CD4-positive, alpha-beta T cell treated with Interleukin-2 at 100 ng/mL for 4 hours (primary cell): ENCODE results near the gene ZSWIM2.
"Not testable (repeated sequence)": the region's sequence is repeated elsewhere in the genome, so short reads cannot be mapped to it uniquely, and the experiment has no call there.

ENCODE experiments used
- DNase-seq: peaks from one replicate; pipeline ENCODE4 v3.0.0-alpha.2; 2020; ENCODE audit warnings: low spot score

ZSWIM2 gene, protein sequence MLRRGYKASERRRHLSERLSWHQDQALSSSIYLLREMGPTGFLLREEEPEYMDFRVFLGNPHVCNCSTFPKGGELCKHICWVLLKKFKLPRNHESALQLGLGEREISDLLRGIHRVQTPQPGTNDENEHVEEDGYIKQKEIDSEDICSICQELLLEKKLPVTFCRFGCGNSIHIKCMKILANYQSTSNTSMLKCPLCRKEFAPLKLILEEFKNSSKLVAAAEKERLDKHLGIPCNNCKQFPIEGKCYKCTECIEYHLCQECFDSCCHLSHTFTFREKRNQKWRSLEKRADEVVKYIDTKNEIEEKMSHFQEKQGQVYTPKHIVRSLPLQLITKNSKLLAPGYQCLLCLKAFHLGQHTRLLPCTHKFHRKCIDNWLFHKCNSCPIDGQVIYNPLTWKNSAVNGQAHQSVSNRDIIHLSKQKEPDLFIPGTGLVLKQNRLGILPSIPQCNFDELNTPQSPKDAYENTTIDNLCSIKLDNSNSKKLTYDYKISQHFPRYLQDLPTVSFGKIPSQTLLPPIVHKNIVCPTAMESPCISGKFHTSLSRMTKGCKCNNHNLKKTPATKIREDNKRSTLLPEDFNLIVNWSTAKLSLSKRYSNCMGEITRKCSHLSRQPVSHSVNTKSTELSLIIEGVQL

DNA sequence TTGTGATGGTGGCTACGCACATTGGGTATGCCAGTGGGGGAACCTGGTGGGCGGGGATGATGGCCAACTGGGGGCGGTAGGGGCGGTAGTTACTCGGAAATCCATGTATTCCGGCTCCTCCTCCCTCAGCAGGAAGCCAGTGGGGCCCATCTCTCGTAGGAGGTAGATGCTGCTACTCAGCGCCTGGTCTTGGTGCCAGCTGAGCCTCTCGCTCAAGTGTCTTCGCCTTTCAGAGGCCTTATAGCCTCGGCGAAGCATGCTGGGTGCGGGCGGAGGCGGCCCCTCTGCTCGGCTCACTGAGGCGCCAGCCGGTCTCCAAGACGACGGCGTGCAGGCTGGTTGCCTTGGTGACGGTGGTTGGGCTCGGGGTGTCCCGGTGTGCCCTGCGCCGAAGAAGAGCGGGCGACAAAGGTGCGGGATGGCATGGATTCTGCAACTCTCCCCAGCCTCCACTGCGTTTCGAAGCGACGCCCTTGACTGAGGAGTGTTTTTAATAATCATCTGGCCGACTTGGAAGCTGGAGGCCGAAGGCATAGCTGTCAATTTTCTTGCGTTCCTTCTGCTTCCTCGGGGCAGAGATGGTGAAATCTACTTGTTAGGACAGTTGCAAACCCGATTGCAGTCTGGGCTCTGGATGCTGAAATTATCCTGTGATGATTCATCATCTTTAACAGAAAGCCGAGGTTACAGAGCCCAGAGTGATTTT is at the start of gene ZSWIM2:
Gene ZSWIM2, minus strand, starts transcription at position 298 of the 706 bp plus-strand sequence. Its CDS starts 40 bp downstream, at position 258.
- no peak for DNase-seq

DNA sequence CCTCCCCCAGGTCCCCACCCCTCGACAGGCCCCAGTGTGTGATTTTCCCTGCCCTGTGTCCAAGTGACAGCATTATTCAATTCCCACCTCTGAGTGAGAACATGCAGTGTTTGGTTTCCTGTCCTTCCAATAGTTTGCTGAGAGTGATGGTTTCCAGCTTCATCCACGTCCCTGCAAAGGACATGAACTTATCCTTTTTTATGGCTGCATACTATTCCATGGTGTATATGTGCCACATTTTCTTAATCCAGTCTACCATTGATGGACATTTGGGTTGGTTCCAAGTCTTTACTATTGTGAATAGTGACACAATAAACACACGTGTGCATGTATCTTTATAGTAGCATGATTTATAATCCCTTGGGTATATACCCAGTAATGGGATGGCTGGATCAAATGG is 47.2 kb upstream of the ZSWIM2 start:
- not testable (repeated sequence) for DNase-seq

DNA sequence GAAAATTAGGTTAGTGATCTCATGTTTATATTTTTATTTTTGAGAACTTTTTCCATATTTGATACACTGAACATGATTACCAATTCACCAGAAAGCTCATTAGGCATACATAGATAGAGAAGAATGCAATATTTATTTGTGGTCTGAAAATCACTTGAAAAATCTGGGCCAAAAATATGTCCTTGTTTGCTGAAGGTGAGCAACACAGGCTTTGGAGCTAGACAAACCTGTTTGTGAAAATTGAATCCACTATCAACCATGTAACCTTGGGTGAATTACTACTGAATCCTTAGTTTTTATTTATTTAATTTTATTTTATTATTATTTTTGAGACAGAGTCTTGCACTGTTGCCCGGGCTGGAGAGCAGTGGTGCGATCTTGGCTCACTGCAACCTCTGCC is 46.5 kb upstream of the ZSWIM2 start:
- DNase-seq = no peak

DNA sequence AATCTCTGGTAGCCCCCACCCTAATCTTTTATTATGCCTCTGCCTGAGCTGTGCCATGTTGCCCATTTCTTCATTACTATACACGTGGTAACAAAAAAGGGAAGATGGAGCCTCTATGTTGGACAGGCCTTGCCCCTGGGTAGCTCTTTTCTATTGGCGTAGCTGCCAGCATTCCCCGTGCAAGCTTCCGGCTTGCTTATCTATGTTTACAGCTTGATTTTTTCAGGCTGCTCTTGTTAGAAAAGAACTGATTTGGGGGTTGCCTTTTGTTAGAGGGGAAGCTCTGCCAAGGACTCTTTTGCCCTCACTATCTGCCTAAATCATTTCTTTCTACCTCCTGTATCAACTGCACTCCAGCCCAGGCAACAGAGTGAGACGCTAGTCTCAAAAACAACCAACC is 45.5 kb upstream of the ZSWIM2 start:
- no peak for DNase-seq

DNA sequence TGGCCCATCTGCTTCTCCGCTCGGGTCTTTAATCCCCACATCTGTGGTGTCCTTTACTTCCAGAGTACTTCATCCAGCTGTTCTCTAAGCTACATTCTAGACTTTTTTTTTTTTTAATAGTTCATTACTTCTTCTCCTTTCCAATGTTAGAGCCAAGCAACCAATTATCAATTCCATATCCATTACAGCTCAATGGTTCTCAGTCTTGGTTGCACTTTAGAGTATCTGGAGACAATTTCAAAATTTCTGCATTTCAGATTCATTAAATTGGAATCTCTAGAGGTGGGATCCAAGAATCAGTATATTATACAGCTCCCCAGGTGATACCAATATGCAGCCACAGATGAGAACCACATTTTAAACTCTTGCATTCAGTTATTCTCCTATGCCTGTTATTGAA is 43.9 kb upstream of the ZSWIM2 start:
- DNase-seq = no peak

DNA sequence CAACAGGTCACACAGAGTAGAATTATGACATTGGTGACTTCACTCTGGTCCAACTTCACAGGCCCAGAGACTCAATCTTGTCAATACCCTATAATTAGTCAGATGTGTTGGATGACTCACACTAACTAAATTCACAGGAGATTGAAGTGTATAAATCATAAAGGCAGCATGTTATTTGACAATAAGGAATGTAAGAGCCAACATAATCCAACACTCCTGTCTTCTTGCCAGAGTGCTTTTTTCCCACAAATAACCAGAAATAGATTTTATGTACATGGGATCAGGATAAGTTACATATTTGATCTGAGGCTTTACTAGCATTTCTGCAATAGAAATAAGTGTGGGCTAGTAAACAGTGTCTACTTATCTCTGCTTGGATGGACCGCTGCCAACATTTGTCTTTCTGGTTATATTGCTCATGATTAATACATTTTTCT is 42.2 kb upstream of the ZSWIM2 start:
- DNase-seq = no peak

DNA sequence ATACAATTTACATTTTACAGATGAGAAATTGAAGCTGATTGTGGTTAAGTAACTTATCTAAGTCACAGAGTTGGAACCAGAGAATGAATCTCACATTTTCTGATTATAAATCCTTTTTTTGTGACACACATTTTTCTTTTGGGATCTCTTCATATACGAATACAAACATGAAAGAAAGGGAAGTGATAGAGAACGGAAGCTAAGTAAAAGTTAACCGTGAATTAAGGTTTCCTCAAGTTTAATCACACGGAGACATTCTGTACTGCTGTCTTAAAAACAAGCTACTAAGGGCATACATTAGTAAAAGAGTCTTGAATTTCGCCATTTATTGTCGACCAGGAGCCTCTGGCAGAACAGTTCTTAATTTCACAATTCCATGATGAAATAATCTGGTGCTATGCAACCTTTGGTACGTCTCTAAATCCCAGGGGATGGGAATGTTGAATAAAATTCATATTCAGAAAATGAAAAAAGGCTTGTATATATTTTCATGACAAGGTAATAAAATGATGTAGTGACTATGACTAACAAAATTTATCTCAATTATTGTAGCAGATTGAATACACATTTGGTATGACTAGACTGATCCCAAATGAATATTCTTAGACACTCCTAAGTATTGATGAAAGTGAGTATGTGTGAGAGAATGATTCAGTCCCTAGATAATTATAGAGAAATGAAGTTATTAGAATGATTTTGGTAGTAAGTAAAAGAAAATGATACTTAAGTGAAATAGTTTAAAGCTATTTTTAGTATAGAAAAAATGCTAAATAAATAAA is 40.3 kb upstream of the ZSWIM2 start:
- DNase-seq = no peak

DNA sequence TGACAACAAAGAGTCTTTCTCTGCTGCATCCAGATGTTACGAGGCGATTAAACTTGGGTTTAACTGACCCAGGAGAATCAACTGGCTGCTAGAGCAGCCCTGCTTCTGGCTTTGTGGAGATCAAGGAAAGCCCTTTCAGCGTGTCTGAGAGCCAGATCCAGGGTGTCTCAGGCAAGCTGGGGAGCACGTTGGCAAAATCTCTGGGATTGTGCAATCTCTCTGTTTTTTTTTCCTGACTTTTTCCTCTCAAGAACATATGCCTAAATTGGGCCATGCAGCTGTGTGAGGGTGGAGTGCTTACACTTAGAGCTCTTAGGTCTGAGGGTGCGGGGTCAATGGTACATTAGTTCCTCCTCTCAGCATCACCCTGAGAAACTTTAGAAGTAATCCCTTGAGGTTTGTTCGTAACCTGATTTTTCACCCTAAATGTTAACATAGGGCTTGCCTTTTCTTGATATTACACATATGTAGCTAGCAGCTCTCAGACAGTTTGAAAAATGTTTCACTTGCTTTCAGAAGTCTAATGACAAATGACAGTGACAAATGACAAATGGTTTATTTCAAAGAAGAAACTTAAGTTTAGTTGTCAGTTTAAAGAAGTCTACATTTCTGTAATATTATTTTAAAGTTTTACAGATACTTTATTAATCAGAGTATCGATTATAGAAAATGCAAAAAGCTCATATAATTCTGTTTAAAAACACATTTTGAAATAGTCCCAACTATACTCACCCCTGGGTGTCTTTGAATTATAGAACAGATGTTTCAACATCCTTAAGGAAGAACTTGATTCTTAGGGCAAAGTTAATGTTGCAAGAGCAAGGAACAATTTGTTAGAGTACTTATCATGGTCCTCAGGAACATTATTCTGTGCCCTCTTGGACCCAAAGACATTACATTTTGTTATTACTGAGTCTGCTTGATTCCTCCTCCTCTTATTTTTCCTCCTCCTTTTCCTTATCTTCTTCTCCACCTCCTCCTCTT is 38.4 kb upstream of the ZSWIM2 start:
- DNase-seq = no peak

DNA sequence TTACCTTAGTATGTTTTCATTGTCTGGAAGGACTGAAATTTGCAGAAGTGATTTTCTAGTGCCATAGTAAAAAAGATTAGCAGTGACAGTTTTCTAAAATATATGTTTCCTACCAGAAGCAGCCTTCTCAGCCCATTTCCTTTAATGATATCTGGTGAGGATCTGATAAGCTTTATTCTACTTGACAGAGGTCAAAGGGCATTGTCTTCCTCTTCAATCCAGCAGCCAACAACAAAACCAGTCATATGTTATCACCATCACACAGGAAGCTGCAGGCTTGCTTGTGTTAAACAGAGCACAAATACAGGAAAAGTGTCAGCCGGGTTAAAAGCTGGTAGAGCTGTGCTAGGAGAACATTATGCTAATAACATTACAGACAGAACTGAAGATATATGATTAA is 35.6 kb upstream of the ZSWIM2 start:
- DNase-seq = no peak

DNA sequence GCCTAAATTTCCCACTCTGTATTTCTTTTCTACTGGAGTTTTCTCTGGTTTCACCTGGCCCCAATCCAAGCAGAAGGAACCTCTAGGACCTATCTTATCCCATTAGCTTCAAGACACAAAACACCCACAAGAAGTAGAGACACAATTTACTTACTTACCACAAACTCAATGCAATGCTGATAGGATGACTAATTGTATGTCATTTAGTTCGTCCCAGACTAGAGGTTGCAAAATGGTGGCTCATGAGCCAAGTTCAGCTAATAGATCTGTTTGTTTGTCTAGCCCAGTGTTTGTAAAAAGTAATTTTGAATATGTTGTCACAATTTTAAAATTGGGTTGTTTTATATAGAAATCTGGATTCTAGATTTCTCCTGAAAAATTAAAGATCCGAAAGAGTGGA is 34.7 kb upstream of the ZSWIM2 start:
- DNase-seq = no peak

DNA sequence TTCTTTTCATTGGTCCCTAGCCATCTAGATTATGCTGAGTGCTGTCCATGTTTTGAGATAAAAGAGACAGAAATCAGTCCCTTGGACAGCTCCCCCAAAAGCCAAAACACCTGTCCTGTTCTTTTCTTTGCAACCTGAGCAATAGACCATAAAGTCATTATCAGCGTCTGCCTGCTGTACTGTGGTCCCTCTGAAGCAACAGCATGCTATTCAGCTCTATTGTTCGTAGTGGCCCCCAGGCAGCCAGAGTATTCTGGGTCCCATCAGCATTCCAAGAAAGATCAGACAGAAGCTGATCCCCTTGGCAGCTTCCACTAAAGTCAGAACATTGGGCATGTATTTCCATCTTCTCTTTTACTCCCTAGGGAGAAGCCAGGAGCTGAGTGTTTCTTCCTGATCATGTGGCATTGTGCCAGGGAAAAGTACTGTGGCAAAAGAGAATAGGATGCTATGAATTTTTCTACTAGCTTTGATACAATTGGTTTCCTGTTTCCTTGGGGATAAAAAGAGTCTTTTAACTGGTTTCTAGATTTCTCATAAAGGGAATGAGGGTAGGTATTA is 33.6 kb upstream of the ZSWIM2 start:
- no peak for DNase-seq

DNA sequence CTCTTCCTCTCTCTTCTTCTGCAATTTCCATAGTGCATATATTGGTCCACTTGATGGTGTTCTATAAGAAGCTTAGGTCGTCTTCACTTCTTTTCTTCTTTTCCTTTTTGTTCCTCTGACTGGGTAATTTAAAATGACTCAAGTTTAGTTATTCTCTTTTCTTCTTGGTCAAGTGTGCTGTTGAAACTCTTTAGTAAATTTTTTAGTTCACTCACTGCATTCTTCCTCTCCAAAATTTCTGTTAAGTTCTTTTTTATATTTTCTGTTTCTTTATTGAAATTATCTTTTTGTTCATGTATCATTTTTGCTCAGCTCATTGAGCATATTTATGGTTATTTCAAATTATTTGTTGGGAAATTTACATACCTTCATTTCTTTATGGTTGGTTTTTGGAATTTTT is 32.7 kb upstream of the ZSWIM2 start:
- DNase-seq = no peak

DNA sequence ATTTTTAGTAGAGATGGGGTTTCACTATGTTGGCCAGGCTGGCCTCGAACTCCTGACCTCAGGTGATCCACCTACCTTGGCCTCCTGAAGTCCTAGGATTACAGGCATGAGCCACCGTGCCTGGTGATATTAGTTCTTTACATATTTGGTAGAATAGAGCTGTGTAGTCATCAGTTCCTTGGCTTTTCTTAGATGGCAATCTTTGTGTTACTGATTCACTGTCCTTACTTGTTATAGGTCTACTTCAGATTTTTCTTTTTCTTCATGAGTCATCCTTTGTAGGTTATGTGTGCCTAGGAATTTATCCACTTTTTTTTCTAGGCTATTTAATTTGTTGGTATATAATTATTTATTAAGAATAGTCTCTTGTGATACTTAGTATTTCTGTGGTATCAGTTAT is 30.3 kb upstream of the ZSWIM2 start:
- no peak for DNase-seq

DNA sequence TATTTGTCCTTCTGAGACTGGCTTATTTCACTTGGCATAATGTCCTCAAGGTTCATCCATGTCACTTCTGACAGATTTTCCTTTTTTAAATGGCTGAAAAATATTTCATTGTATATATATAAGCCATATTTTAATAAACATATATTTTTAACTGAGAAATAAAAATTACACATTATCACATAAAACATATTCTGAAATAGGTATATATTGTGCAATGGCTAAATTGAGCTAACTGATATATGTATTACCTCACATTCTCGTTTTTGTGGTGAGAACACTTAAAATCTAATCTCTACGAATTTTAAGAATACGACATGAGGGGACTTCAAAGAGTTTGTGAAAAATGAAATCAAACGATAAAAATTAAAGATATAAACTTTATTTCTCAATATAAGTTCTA is 25.7 kb upstream of the ZSWIM2 start:
- DNase-seq = no peak

DNA sequence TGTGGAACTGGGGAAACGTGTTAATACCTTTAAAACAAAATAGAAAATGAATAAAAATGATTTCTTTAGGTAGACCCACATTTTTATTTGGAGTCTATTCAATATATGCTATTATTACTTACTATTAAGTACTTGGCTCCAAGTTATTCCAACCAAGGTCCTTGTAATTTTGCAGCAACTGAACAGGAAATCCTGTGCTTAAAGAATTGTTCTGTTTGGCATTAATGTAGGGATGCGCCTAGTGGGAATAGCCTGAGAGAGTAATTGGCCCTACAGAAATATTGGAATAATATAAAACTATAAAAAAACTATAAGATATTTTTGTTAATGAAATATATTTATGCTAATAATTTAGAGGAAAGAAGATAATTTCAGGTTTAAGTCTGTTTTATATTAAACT is 22.9 kb upstream of the ZSWIM2 start:
- DNase-seq = no peak

DNA sequence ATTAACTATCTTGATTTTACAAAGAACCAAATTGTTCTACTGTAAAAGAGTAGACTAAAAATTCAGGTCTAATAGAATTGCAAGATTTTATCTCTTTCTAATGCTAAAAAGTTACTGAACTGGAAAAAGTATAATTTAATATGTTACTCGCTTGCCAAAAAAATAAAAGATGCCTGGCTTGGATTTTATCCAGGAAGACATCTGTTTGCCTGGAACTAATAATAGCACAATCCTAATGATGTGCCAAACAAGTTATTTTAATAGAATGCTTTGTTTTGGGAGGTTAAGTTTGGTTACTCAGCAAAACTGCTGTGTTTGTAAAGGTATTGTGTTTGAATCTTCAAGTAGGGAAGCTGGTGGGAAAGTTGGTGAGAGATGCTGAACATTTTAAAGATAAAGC is 19.4 kb upstream of the ZSWIM2 start:
- no peak for DNase-seq

DNA sequence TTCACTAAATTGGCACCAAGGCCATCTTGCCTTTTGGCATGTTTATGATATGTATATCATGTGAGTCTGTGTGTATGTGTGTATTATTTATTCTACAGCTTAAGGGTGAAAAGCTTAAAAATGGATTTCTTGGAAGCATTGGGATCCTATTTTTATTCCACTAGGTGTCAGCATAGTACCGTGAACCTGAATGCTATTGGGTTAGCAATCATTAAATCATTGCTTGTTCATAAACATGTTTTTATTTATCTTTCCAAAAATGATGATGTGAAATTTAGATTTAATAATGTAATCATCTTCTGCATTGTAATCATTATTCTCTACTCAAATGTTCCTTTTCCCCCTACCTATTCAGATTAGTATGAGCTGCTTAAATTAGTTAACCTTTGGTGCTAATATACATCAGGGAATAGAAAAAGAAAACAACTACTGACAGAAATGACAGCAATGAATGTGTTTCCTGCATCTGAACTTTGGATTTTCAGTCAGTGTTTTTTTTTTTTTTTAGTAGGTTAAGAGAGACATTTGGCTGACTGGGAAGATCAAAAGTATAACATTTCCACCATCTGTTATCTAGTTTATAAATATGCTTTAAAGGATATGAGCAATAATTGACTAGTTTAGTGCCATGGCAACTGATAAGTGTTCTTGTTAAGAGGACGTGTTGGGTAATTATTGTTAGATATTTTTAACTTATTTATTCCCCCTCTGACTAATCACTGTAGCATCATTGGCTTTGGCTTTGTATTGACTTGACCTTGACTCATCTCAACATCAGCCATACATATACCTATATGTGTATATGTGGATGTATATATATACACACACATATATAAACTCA is 14.1 kb upstream of the ZSWIM2 start:
- no peak for DNase-seq

DNA sequence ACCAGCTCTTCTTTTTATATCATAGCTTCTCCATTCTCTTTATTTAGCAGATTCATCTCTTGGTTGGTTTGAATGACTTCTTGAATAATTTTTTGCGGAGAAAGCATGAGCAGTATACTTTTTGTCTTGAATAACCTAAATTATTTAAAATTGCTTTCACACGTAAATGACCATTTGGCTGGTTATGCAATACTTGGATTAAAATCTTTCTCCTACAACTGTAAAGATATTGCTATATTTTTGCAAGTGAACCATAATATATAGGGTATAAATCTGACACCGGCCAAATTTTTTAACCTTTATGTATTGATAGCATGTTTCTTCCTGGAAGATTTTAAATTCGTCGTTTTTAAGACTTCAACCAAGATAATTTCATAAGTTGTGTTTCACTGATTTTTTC is 6.2 kb upstream of the ZSWIM2 start:
- no peak for DNase-seq

DNA sequence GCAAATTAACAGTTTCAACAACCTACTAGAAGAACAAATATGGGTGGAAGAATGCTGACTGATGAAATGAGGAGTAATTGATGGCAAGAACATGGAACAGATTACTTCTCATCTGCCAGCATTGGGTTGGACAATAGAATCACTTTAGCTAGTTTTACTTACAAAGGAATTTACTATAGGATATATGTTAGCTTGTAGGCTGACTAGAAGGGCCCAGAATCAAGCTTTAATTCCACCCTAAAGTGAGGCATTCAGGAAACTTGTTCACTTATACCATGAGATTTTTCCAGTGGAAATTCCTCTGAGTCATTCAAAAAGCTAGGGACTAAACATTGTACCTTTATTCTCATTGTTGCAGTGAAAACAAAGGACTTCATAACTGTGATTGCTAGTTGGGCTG is 5.0 kb upstream of the ZSWIM2 start:
- no peak for DNase-seq

DNA sequence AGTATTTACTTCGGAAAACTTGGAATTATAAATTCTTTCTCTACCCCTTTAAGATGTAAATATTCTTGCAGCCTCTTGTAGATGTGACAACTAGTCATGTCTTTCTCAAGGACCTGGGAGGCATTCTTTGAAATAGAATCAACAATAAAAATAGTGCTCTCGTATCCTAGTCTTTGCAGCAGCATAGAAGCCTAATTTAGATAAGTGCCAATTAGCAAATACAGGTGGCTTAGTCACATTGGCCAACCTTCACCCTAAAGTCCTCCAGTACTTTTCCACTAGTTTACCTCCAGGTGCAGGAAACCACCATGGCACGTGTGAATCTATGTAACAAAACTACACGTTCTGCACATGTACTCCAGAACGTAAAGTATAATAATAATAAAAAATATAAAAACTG is 3.5 kb upstream of the ZSWIM2 start:
- DNase-seq = no peak
